GM12873 (cell line): ENCODE data around the gene AP4B1.

Experiments used
- CTCF ChIP-seq: IDR thresholded peaks from 2 replicates; pipeline ENCODE4 v1.5.1; 2012; ENCODE audit warnings: low read depth, mild to moderate bottlenecking, moderate library complexity, low read length, control low read depth; ENCODE audit not compliant: insufficient read depth; ENCODE audit errors: missing control alignments

The AP4B1 gene

GRCh38 chr1:113887402-113888175, 17.0 kb downstream of the AP4B1 start, which contains the start of gene BCL2L15:
Gene BCL2L15, minus strand, starts transcription at chr1:113887581. Its CDS starts 206 bp downstream, at chr1:113887375.
- no peak for TF ChIP-seq CTCF

DNA sequence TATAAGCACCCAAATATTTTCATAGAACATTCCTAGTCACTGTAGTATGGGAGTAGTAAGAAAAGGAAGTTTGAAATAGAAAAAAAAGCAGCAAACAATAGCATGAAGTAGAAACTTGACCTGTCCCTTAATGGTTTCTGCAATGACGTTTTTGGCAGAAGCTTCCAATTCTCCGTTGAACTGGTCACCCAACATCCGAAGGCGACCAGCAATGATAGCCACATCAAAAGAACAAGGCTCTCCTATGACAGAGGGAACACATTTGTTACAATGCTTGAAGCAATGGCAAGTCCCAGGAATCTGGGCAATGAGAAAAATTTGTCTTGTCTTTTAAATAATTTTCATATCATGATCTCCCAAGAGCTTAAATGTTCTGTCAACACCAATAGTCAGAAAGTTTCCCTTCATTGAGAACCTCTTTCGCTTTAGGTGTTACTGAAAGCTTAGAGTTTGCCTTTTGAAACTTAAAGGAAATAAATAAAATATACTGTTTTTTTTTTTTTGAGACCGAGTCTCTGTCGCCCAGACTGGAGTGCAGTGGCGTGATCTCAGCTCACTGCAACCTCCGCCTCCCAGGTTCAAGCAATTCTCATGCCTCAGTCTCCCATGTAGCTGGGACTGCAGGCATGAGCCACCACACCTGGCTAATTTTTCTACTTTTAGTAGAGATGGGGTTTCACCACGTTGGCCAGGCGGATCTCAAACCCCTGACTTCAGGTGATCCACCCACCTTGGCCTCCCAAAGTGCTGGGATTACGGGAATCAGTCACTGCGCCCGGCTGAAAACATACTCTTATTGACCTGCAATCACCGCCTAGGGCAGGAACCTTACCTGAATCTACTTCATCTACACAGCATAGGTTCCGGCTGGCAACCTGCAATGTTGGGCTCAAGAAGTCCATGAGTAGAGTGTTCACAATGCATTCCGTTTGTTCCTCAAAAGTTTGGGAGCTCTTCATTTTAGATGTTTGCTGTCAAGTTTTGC, 17.9 kb downstream of the AP4B1 start:
- TF ChIP-seq CTCF, result no peak

DNA sequence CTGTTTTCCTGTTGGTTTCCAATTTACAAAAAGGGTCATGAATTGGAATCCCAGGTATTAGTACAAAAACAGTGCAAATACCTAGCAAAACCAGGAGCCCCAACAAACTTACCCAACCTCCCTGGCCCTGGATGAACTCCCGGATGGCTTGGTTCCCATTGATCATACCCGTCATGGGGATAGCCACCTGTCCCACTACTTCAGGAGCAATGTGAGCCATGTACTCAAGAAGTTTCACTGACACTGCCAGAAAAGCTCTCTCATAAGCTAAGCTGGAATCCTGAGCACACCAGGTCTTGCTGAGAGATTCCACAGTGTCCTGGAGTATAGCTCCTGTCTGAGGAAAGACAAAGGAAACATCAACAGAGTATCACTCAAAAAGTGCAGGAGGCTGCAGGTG, 22.9 kb downstream of the AP4B1 start:
- TF ChIP-seq CTCF, result no peak

DNA sequence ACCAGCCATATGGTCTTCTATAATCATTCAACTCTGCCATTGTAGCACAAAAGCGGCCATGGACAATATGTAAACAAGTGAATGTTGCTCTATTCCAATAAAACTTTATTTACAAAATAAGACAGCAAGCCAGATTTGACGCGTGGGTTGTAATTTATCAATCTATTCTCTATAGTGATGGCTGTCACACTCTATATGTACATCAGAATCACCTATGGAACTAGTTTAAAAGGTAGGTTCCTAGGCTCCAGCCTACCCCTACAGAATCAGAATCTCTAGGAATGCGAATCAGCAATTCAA, 24.9 kb downstream of the AP4B1 start:
- TF ChIP-seq CTCF, result no peak

- no peak for TF ChIP-seq CTCF
Observed at GRCh38 chr1:113876176-113876575, 28.4 kb downstream of the AP4B1 start.

DNA sequence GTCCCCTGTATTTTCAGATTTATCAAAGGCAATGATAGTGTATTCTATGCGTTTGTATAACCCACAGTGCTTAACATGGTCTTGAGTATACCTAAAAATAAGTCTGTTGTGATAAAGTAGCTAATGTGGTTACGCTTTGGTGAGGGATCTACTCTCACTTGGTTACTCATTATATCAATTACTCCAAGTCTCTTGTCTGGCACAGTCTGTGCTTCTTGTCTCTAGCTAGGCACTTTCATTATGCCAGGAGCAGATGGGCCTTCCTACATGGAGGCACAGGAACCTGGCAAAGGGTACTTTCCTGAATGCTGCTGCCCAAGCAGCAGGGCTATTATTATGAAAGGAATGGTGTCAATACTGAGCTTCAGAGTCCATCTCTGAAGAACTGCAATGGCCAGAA, 28.9 kb downstream of the AP4B1 start:
- no peak for TF ChIP-seq CTCF
